Right atrium auricular region (tissue), 2 donors: ENCODE results near the gene MADD. TPM values are rescaled to one million over a fixed set of nuclear protein-coding genes. Genes with fewer than 3 reads are reported as not detected.

Experiments
- DNase-seq: peaks from one replicate; pipeline ENCODE4 v3.0.0-alpha.2; 2019; ENCODE audit warnings: low spot score
- H3K27ac ChIP-seq, 2 donors: fragments of 200-600 bp; sonication (generic); 1 replicate in 1 of 2; 2 replicates in 1 of 2; pipeline ENCODE4 v1.5.1; 2016 to 2019
- H3K27me3 ChIP-seq, 2 donors: fragments of 200-600 bp; sonication (generic); one replicate each; pipeline versions ENCODE4 v1.5.1 to v1.6.0; 2017 to 2019
- H3K36me3 ChIP-seq: fragments of 200-600 bp; sonication (generic); one replicate; pipeline ENCODE4 v1.5.1; 2016
- H3K4me1 ChIP-seq, 2 donors: fragments of 200-600 bp; sonication (generic); one replicate each; pipeline versions ENCODE4 v1.5.1 to v1.6.0; 2017 to 2019
- H3K4me3 ChIP-seq, 2 donors: fragments of 200-600 bp; sonication (generic); 1 replicate in 1 of 2; 2 replicates in 1 of 2; pipeline ENCODE4 v1.5.1; 2017 to 2019; ENCODE audit warnings: mild to moderate bottlenecking in 1 of 2, moderate library complexity in 1 of 2
- H3K9me3 ChIP-seq, 2 donors: fragments of 200-600 bp; sonication (generic); one replicate each; pipeline ENCODE4 v1.5.1; 2019
- total RNA-seq, 2 donors: library from RNA; depleted of rRNA; stranded (reverse); fragments of >200 nt; gene quantifications; one replicate each; pipeline ENCODE4 v1.1.0, GENCODE V29; 2016
- TF ChIP-seq, protein P1 (sequence below), 2 donors: fragments of 200-600 bp; sonication (generic); IDR thresholded peaks; one replicate each; pipeline ENCODE4 v1.5.1; 2019; ENCODE audit warnings: antibody characterized with exemption in 2 of 2

MADD gene
- total RNA-seq, 2 donors from 2014 or later, result 28.2 to 49.8 TPM

DNA sequence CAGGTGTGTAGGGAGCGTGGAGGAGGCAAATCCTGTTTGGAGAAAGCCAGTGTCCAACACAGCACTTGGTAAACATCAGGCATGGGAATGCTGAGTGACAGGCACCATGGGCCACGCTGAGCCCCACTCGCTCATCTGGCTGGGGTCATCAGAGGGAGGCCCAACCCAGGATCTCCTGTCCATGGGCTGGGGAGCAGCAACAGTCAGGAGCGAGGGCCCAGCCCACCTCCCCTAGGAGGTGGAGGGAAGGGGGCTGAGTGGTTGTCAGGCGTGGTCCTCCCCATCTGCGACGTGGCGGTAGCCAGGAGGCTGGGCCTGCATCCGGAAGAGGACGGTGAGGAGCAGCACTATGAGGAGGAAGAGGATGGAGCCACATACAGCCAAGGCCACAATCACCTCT, 30.1 kb upstream of the MADD start:
- H3K36me3 ChIP-seq, result peaks cover 61% of the 10 kb centered on the region
- H3K27me3 ChIP-seq, result no peaks in the 10 kb centered on the region
- no peak for DNase-seq
- peak overlapping the region in 1 of 2 donors; percentile 1 for H3K27ac ChIP-seq
- H3K4me1 ChIP-seq, result peaks cover 0 to under 1% of the 10 kb centered on the region in 2 donors
- TF ChIP-seq, protein P1, sequence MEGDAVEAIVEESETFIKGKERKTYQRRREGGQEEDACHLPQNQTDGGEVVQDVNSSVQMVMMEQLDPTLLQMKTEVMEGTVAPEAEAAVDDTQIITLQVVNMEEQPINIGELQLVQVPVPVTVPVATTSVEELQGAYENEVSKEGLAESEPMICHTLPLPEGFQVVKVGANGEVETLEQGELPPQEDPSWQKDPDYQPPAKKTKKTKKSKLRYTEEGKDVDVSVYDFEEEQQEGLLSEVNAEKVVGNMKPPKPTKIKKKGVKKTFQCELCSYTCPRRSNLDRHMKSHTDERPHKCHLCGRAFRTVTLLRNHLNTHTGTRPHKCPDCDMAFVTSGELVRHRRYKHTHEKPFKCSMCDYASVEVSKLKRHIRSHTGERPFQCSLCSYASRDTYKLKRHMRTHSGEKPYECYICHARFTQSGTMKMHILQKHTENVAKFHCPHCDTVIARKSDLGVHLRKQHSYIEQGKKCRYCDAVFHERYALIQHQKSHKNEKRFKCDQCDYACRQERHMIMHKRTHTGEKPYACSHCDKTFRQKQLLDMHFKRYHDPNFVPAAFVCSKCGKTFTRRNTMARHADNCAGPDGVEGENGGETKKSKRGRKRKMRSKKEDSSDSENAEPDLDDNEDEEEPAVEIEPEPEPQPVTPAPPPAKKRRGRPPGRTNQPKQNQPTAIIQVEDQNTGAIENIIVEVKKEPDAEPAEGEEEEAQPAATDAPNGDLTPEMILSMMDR (IDR thresholded peaks at IDR 0.05), result no peak
- H3K4me3 ChIP-seq, result no peak overlapping the region
- no peaks in the 10 kb centered on the region for H3K9me3 ChIP-seq

DNA sequence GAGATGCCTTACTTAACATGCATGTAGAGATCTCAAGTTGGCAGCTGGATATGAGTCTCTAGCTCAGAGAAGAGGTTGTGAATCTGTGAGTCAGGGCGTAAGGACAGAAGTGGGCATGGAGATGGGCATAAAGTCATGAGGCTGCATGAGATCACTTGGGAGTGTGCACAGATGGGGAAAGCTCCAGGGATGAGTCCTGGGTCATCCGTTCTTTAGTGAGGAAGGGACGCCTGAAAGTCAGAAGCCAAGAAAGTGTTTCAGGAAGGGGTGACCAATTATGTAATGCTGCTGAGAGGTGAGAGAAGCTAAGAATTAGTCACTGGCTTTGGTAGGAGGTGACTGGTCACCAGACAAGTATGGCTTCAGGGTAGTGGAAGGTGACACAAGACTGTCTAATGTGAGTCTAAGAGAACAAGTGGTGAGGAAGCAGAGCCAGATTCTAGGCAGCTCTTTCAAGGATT, 28.1 kb upstream of the MADD start:
- Histone ChIP-seq H3K27me3 (no peaks in the 10 kb centered on the region), H3K9me3 (no peaks in the 10 kb centered on the region), H3K27ac (no peak overlapping the region), H3K36me3 (peaks cover 71% of the 10 kb centered on the region), H3K4me3 (no peak overlapping the region), H3K4me1 (peaks cover 0 to 4% of the 10 kb centered on the region in 2 donors)
- TF ChIP-seq, protein P1 (IDR thresholded peaks at IDR 0.05), result no peak
- DNase-seq, result no peak

DNA sequence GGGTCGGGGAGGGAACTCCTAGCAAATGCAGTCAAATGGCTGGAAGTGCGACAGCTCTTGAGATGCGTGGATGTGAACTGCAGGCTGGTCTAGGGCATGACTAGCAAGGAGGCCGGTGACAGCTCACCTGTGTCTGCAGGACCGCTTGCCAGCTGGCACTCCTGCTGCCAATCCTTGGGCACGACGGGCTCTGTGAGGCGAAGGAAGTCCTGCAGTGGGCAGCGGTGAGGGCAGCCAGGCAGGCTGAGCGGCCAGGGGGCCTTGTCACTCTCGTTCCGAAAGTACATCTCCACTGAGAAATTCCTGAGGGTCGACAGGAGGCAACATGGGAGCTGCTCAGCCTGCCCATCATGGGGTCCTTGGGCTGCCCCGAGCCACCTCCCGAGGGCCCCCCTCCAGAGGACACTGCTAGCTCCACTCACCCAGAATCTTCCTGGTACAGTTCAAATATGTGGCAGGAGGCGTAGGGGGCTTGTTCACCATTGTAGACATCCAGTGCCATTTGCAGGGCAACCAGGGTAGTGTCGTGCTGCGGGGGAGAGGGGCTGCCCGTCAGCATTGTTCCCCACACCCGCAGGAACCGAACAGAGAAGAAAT, 27.2 kb upstream of the MADD start:
- no peaks in the 10 kb centered on the region for H3K27me3 ChIP-seq
- peaks cover 71% of the 10 kb centered on the region for H3K36me3 ChIP-seq
- peaks cover 0 to 12% of the 10 kb centered on the region in 2 donors for H3K4me1 ChIP-seq
- TF ChIP-seq, protein P1 (IDR thresholded peaks at IDR 0.05), result no peak
- DNase-seq, result no peak
- H3K27ac ChIP-seq, result no peak overlapping the region
- no peaks in the 10 kb centered on the region for H3K9me3 ChIP-seq
- H3K4me3 ChIP-seq, result no peak overlapping the region

DNA sequence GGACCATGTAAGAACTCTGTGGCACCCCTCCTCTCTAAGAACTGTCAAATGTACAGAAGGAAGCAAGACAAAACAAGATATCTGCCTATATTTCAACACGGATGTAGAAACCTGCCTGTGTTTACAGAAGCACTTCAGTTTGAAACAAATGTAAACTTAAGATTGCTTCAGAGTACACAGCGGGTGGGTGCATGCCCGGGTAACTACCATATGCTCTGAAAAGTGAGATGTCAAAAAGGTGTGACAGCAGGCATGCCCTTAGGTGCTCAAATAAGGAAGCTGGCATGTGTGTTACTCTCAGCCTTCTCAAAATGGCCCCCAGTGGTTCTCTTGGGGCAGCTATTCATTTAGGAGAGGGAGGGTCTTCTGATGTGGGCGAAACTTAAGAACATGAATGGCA, 26.5 kb upstream of the MADD start:
- Histone ChIP-seq H3K4me1 (peaks cover 0 to 19% of the 10 kb centered on the region in 2 donors), H3K9me3 (no peaks in the 10 kb centered on the region), H3K36me3 (peaks cover 71% of the 10 kb centered on the region), H3K27me3 (no peaks in the 10 kb centered on the region), H3K27ac (no peak overlapping the region), H3K4me3 (no peak overlapping the region)
- no peak for DNase-seq
- TF ChIP-seq, protein P1 (IDR thresholded peaks at IDR 0.05), result no peak

DNA sequence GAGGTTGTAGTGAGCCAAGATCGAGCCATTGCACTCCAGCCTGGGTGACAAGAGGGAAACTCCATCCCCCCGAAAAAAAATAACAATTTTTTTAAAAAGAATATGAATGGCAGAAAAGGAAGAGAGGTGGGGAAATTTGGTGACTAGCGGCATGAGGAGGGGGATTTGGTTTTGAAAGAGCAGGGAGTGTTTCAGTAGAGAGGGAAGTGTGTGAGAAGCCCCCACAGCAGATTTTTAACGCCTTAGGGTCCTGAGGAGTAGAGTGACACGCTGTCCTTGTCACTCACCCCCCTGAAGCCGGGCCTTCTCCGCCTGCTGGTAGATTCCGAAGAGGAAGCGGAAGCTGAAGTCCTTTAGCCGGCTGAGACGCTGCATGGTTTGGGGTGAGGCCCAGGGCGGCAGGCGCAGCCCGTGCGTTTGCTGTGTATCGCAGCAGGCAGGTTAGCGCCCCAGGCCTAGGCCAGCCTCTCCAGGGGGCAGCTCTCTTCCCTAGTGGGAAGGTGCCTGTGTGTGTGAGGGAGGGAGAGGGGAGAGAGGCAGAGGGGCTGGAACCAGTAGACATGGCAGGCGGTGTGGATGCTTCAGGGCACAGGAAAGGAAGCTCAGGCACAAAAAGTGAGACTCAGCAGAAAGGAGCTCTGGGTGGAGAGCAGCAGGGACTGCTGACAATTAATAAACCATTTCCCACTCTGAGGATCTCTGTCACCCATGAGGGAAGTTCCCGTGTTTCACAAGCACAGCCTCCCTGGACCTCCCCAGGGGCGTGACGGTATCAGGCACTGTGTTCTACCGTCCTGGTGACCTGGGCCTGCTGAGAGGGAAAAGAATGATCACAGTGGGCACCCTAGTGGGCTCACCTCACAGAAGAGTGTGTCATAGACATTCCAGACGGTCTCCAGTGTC, 25.2 kb upstream of the MADD start:
- TF ChIP-seq, protein P1 (IDR thresholded peaks at IDR 0.05), result no peak
- Histone ChIP-seq H3K9me3 (no peaks in the 10 kb centered on the region), H3K4me3 (no peak overlapping the region), H3K27me3 (no peaks in the 10 kb centered on the region), H3K4me1 (peaks cover 0 to 25% of the 10 kb centered on the region in 2 donors), H3K27ac (no peak overlapping the region), H3K36me3 (peaks cover 62% of the 10 kb centered on the region)
- DNase-seq, result no peak
